Activated naive CD8-positive, alpha-beta T cell treated with anti-CD3 and anti-CD28 coated beads, Interleukin-2, amount 50 U/mL, for 24 hours (primary cell): ENCODE data around the gene TJP3.
"Not testable (repeated sequence)": the region's sequence is repeated elsewhere in the genome, so short reads cannot be mapped to it uniquely, and the experiment has no call there.

Source experiments
- ATAC-seq: fragments of 150-1000 bp; cut with Tn5 transposase; one replicate; pipeline ENCODE4 v1.10.0; 2021
- DNase-seq: peaks from one replicate; pipeline ENCODE4 v3.0.0; 2021
- H3K27ac Mint-ChIP-seq: one replicate; pipeline ENCODE4 v1.8.0; 2021; ENCODE audit warnings: mild to moderate bottlenecking, mixed read lengths
- H3K27me3 Mint-ChIP-seq: one replicate; pipeline ENCODE4 v1.8.0; 2021; ENCODE audit warnings: mixed read lengths
- H3K36me3 Mint-ChIP-seq: one replicate; pipeline ENCODE4 v1.8.0; 2021; ENCODE audit warnings: low read depth, mixed read lengths
- H3K4me1 Mint-ChIP-seq: one replicate; pipeline ENCODE4 v1.8.0; 2021; ENCODE audit warnings: mixed read lengths
- H3K4me3 Mint-ChIP-seq: one replicate; pipeline ENCODE4 v1.8.0; 2021; ENCODE audit warnings: mild to moderate bottlenecking, moderate library complexity, mixed read lengths
- H3K9me3 Mint-ChIP-seq: one replicate; pipeline ENCODE4 v1.8.0; 2021; ENCODE audit warnings: mixed read lengths

Gene TJP3

DNA sequence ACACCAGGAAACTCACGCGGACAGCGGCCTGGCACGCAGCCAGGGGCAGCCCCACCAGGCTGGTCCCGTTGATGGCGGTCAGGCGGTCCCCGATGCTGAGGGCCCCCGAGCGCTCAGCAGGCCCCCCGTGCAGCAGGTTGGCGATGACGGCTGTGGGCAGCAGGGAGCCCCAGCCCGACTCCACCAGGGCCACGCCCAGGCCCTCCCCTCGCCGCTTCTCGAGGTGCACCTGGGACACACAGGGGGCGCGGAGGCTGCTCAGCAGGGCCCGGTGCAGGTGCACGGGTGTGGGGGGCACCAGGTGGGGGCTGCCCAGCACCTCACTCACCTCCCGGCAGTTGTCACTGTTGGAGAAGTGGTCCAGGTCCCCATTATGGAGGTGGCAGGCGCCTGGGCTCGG lies 44.3 kb downstream of the TJP3 start:
- H3K27ac Mint-ChIP-seq = no peak overlapping the region
- no peaks in the 10 kb centered on the region for H3K27me3 Mint-ChIP-seq
- H3K4me3 Mint-ChIP-seq = no peak overlapping the region
- H3K36me3 Mint-ChIP-seq = peaks cover 13% of the 10 kb centered on the region
- peaks cover 12% of the 10 kb centered on the region for H3K4me1 Mint-ChIP-seq
- H3K9me3 Mint-ChIP-seq = no peaks in the 10 kb centered on the region
- DNase-seq = no peak
- no peak for ATAC-seq

DNA sequence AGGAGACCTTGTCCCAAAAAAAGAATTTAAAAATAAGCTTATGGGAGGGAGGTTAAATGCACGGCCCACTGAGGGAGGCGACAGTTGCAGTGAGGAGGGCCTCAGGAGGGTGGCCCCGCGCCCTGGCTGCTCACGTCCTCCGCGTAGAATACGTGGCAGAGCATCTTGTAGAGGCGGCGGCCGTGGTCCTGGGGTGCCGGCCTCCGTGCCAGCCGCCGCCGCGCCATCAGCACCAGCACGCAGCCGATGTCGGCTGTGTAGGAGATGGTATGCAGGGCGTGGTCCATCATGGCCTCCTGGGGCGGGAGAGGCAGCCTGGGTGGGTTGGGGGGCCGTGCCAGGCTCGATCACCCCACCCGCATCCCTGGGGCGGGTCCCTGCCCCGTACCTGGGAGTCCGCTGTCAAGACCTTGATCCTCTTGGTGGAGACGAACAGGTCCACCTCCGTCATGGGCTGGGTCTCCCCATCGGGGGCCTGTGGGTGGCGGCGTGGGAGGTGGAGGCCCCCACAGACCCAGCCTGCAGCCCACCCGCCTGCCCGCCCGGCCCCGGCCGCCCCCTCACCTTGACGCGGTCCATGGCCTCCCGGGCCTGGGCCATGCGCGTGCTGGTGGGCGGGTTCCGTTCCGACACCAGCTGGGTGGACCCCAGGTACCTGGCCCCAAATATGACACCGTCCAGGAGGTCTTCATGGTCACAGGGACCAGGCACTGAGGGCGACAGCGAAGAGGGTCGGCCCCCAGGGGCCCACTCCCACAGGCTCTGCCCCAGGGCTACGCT lies 45.6 kb downstream of the TJP3 start:
- peaks cover 13% of the 10 kb centered on the region for H3K36me3 Mint-ChIP-seq
- H3K4me1 Mint-ChIP-seq = peaks cover 12% of the 10 kb centered on the region
- ATAC-seq (no peak), DNase-seq (no peak)
- H3K27ac Mint-ChIP-seq = no peak overlapping the region
- no peaks in the 10 kb centered on the region for H3K9me3 Mint-ChIP-seq
- H3K27me3 Mint-ChIP-seq = no peaks in the 10 kb centered on the region
- no peak overlapping the region for H3K4me3 Mint-ChIP-seq

DNA sequence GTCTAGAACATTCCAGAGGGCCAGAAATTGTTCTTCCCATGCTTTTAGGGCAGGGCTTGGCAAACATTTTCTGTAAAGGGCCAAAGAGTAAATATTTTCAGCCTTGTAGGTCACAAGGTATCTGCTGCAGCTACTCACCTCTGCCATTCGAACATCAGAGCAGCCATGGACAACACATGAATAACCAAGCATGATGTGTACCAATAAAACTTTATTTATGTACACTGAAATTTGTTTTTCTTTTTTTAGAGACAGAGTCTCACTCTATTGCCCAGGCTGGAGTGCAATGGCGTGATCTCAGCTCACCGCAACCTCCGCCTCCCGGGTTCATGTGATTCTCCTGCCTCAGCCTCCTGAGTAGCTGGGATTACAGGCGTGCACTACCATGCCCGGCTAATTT lies 49.5 kb downstream of the TJP3 start:
- peaks cover 46% of the 10 kb centered on the region for H3K4me1 Mint-ChIP-seq
- not testable (repeated sequence) for H3K4me3 Mint-ChIP-seq, ATAC-seq, H3K27me3 Mint-ChIP-seq, H3K27ac Mint-ChIP-seq, H3K9me3 Mint-ChIP-seq, DNase-seq
- H3K36me3 Mint-ChIP-seq = peaks cover 11% of the 10 kb centered on the region

DNA sequence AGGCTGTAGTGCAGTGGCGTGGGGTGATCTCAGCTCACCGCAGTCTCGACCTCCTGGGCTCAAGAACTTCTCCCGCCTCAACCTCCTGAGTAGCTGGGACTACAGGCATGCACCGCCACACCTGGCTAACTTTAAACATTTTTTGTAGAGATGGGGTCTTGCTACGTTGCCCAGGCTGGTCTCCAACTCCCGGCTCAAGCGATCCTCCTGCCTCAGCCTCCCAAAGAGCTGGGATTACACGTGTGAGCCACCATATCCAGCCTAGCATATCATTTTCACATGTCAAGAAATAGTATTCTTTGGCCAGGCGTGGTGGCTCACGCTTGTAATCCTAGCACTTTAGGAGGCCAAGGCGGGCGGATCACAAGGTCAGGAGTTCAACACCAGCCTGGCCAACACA lies 50.1 kb downstream of the TJP3 start:
- H3K4me3 Mint-ChIP-seq, H3K9me3 Mint-ChIP-seq, H3K27me3 Mint-ChIP-seq, ATAC-seq, H3K27ac Mint-ChIP-seq, DNase-seq: not testable (repeated sequence)
- peaks cover 16% of the 10 kb centered on the region for H3K36me3 Mint-ChIP-seq
- peaks cover 52% of the 10 kb centered on the region for H3K4me1 Mint-ChIP-seq

DNA sequence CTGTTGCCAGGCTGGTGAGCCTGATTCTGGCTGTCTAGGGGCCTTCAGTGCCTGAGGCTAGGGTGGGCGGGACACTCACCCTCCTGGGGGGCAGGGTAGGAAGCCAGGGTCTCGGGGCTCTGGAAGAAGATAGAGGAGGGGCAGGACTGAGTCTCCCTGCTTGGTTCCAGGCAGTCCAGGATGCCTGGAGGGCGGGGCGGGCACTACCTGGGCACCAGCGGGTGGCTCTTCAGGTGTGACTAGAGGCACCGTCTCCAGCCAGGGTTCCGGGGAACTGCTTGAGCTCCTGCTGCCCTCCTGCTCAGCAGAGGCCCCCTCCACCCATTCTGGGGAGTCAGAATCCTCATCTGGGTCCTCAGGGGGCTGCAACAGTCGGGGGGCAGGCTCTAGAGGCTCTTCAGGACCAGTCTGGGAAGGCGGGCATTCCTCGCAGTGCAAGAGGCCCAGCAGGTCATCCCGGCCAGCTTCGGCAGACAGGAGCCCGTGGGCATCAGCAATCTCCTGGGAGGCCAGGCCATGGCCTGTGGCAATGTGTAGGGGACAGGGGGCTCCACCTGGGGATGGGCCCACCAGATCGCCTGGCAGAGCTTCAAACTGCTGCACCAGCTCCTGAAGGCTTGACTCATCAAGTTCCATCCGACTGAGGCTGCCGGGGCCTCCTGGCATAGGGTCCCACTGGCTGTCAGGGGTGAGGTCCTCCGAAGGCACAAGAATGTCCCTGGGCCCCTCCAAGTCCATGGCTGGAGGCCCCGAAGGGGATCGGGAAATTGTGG lies 51.5 kb downstream of the TJP3 start:
- Mint-ChIP-seq H3K27me3 (peaks cover 3% of the 10 kb centered on the region), H3K4me1 (peaks cover 53% of the 10 kb centered on the region)

DNA sequence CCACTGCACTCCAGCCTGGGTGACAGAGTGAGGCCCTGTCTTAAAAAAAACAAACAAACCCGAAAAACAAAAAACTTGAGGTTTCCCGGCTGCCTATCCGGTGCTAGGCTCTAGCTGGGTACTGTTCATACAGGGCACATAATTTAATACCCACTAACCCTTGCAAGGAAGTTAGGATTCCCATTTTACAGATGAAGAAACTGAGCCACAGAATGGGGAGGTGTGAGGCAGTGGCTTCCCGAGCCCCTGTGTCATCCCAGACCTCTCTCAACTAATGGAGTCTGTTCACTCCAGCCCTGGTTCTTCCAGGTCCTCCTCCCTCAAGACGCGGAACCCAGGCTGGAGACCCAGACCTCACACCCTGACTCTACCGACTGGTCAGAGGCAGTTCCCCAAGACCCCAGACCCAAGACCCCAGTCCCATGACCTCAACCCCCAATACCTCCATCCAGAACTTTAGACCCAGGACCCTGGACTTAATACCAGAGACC lies 52.7 kb downstream of the TJP3 start:
- ATAC-seq (no peak), DNase-seq (peak; percentile 11)
- peaks cover 45% of the 10 kb centered on the region for H3K4me1 Mint-ChIP-seq

More for the DNA sequence above, 51.5 kb downstream of the TJP3 start:
- H3K27ac Mint-ChIP-seq = no peak overlapping the region
- H3K9me3 Mint-ChIP-seq = no peaks in the 10 kb centered on the region
- DNase-seq (no peak), ATAC-seq (no peak)
- peaks cover 16% of the 10 kb centered on the region for H3K36me3 Mint-ChIP-seq
- no peak overlapping the region for H3K4me3 Mint-ChIP-seq

DNA sequence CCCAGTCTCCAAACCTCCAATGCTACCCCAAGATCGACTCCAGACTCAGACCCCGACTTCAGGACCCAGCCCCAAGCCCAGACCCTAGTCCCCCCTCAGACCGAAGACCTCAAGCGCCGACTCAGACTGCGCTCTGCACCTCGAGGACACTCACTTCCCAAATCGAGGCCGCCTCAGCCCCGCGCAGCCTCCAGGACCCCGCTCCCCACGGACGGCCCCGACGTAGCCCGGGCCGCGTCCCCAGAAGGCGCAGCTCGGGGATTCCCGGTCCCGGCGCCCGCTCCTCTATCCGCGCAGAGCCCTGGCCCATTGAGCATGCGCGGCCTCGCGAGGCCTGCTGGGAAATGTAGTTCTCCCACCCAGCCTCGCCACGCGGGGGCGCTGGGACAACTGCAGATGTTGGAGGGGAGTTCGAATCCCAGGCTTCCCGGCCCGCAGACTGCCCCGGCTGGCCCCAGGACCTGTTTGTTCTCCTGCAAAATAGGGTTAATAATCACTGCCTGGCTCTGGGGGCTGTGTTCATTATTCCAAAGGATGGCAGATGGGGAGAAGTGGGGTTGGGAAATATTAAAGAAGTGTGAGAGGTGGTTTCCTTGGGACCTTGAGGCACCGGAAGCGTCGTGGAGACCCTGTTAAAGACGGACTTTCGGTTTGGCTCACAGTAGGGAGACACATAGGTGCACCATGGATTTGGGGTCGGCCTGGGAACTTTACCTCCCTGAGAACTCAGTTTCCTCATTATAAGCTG lies 53.4 kb downstream of the TJP3 start, which contains the start of gene APBA3:
Gene APBA3, minus strand, starts transcription at position 311 of the 748 bp plus-strand sequence. CDS start 1,428 bp downstream, outside the sequence.
- peaks cover 49% of the 10 kb centered on the region for H3K4me1 Mint-ChIP-seq
- no peaks in the 10 kb centered on the region for H3K9me3 Mint-ChIP-seq
- peak; percentile 60 for ATAC-seq

More for the DNA sequence above, 52.7 kb downstream of the TJP3 start:
- no peaks in the 10 kb centered on the region for H3K9me3 Mint-ChIP-seq
- H3K27me3 Mint-ChIP-seq = peaks cover 3% of the 10 kb centered on the region
- peak overlapping the region; percentile 100 for H3K27ac Mint-ChIP-seq
- peaks cover 10% of the 10 kb centered on the region for H3K36me3 Mint-ChIP-seq
- peak overlapping the region; percentile 95 for H3K4me3 Mint-ChIP-seq

DNA sequence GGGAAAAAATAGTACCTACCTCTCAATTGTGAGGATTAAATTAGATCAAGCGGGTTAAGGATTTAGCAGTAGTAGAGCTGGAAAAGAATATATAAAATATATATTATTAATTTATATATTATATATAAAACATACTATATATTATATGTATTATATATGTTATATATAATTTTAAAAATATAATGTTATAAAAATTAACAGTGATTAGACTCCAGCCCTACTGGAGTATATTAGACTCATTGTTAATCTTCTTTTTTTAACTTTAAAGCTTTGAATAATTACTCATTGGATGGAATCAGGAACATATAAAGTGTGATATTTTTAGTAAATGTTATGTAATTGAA lies 53.9 kb downstream of the TJP3 start:
- ATAC-seq (no peak), DNase-seq (no peak)
- H3K9me3 Mint-ChIP-seq = no peaks in the 10 kb centered on the region
- H3K4me3 Mint-ChIP-seq = peak overlapping the region; percentile 95
- H3K27ac Mint-ChIP-seq = peak overlapping the region; percentile 100
- peaks cover 13% of the 10 kb centered on the region for H3K36me3 Mint-ChIP-seq
- H3K27me3 Mint-ChIP-seq = peaks cover 3% of the 10 kb centered on the region
- peaks cover 50% of the 10 kb centered on the region for H3K4me1 Mint-ChIP-seq

More for the DNA sequence above, 53.4 kb downstream of the TJP3 start, which contains the start of gene APBA3:
- Mint-ChIP-seq H3K36me3 (peaks cover 13% of the 10 kb centered on the region), H3K4me3 (peak within 1 kb of the TSS; percentile 95), H3K27me3 (peaks cover 3% of the 10 kb centered on the region), H3K27ac (peak within 1 kb of the TSS; percentile 100)
- DNase-seq = peak; percentile 98

DNA sequence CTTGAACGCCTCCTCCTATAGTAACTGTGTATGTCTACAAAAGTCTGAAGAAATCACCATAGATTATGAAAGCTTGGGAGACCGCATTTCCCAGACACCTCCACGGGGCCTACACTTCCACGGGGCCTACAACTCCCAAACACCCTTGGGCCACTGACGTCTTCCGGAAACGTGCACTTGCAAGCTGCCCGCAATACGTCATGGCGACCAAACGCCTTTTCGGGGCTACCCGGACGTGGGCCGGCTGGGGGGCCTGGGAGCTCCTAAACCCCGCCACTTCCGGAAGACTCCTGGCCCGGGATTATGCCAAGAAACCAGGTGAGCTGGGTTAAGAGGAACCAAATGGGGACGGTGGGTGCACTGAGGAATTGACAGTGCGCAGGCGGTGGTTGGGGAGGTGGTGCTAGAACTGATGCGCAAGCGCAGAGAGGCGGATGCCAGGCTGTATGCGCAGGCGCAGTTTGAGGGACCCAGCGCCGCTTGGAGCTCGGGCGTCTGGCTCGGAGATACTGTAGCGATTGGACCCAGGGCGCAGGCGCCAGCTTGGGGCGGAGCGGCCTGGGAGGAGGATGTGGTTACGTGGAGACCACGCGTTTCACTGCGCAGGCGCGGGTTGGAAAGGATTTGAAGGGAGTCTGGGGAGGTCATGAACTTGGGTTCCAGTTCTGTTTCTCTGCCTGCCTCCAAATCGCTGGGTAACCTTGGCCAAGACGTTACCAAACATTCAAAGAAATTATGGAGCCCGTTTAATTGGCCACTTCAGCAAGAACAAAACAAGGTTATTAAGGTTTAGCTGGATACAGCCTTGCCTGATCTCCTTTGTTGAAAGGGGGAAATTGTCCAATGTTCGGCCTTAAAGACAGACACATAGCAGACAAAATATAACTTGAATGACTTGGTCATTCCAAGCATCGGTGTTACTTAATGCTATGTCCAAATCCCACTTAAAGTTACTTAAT lies 54.6 kb downstream of the TJP3 start, which contains the start of gene MRPL54:
Gene MRPL54, plus strand, starts transcription at position 182 of the 959 bp plus-strand sequence. Its CDS starts 19 bp downstream, at position 201.
- peaks cover 3% of the 10 kb centered on the region for H3K27me3 Mint-ChIP-seq
- H3K4me1 Mint-ChIP-seq = peaks cover 50% of the 10 kb centered on the region
- H3K9me3 Mint-ChIP-seq = no peaks in the 10 kb centered on the region
- peak; percentile 100 for DNase-seq
- H3K4me3 Mint-ChIP-seq = peak within 1 kb of the TSS; percentile 95
- H3K36me3 Mint-ChIP-seq = peaks cover 13% of the 10 kb centered on the region
- peak within 1 kb of the TSS; percentile 100 for H3K27ac Mint-ChIP-seq
- ATAC-seq = peak; percentile 87

DNA sequence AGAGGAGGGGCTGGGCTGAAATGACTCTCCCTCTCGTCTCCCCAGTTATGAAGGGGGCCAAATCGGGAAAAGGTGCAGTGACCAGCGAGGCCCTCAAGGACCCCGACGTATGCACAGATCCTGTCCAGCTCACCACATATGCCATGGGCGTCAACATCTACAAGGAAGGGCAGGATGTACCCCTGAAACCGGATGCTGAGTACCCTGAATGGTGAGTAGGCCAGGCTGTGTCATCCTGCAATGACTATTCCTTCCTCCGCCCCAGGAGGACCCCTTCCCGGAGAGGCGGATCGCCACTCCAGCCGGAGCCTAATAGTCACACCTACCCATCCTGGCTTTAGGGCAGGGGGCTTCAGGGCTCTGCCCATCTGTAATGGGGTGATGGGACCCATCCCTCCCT lies 56.9 kb downstream of the TJP3 start:
- Mint-ChIP-seq H3K27ac (no peak overlapping the region), H3K9me3 (no peaks in the 10 kb centered on the region), H3K27me3 (peaks cover 3% of the 10 kb centered on the region), H3K36me3 (peaks cover 13% of the 10 kb centered on the region), H3K4me3 (no peak overlapping the region), H3K4me1 (peaks cover 38% of the 10 kb centered on the region)
- ATAC-seq (no peak), DNase-seq (no peak)

DNA sequence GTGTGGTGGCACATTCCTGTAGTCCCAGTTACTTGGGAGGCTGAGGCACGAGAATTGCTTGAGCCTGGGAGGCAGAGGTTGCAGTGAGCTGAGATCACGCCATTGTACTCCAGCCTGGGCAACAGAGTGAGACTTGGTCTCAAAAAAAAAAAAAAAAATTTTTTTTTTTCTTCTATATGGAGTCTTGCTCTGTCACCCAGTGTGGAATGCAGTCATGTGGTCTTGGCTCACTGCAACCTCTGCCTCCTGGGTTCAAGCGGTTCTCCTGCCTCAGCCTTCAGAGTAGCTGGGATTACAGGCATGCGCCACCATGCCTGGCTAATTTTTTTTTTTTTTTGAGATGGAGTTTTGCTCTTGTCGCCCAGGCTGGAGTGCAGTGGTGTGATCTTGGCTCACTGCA lies 57.6 kb downstream of the TJP3 start:
- H3K27ac Mint-ChIP-seq, H3K27me3 Mint-ChIP-seq, DNase-seq, H3K4me3 Mint-ChIP-seq, ATAC-seq, H3K9me3 Mint-ChIP-seq: not testable (repeated sequence)
- peaks cover 33% of the 10 kb centered on the region for H3K4me1 Mint-ChIP-seq
- H3K36me3 Mint-ChIP-seq = peaks cover 13% of the 10 kb centered on the region

DNA sequence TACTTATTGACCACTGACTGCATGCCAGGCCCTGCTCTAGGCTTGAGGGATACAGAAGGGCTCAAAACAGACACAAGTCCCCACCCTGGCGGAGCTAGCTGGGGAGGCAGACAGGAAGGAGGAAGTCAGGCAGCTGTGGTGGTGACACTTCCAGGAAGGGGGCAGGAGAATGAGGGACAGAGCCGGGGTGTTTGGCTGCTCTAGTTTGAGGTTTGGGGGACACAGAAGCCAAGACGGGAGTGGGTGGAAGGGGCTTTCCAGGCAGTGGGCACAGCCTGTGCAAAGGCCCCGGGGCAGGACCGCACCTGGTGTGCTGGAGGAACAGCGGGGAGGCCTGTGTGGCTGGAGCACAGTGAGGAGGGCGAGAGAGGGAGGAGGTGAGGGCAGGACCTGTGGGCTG lies 58.3 kb downstream of the TJP3 start:
- Mint-ChIP-seq H3K36me3 (peaks cover 10% of the 10 kb centered on the region), H3K4me3 (peak overlapping the region; percentile 18), H3K27ac (peak overlapping the region; percentile 72), H3K4me1 (peaks cover 25% of the 10 kb centered on the region), H3K9me3 (no peaks in the 10 kb centered on the region), H3K27me3 (peaks cover 3% of the 10 kb centered on the region)
- ATAC-seq (no peak), DNase-seq (peak; percentile 44)

DNA sequence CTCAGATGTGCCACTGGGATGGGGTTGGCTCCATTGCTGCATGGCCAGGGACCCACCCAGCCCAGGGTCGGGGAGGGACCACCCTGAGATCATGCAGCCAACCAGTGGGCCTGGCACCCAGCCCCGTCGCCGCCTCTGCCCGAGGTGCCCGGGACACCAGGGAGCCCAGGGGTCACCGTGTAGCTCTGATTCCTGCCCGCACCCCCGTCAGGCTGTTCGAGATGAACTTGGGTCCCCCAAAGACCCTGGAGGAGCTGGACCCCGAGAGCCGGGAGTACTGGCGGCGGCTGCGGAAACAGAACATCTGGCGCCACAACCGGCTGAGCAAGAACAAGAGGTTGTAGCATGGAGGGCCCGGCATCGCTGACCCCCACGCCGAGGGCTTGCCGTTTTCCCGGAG lies 58.9 kb downstream of the TJP3 start:
- DNase-seq (no peak), ATAC-seq (no peak)
- H3K27me3 Mint-ChIP-seq = peaks cover 3% of the 10 kb centered on the region
- H3K4me1 Mint-ChIP-seq = peaks cover 20% of the 10 kb centered on the region
- H3K27ac Mint-ChIP-seq = peak overlapping the region; percentile 72
- H3K36me3 Mint-ChIP-seq = peaks cover 10% of the 10 kb centered on the region
- no peaks in the 10 kb centered on the region for H3K9me3 Mint-ChIP-seq
- H3K4me3 Mint-ChIP-seq = no peak overlapping the region
